ENCODE data around the gene TRAPPC2L. TPM values are rescaled to one million over a fixed set of nuclear protein-coding genes. Genes with fewer than 3 reads are reported as not detected.

Gene TRAPPC2L
- total and polyA plus RNA-seq, 2 donors (not counting 1 experiment from before 2014, with no cell fraction given), result 33.5 to 65.1 TPM

GRCh38 chr16:88854306-88855111 lies 2.4 kb upstream of the TRAPPC2L start:
- Histone ChIP-seq H3K4me3 (ENCODE audit: control extremely low read depth in 1 of 5, extremely low read depth in 1 of 5, insufficient read depth in 1 of 5, low read depth in 2 of 5, low read length in 4 of 5) (no peak overlapping the region), H3K36me3 (replicated peaks in 1 of 2; ENCODE audit: control extremely low read depth in 1 of 2, control insufficient read depth in 1 of 2, extremely low read depth in 1 of 2, insufficient read depth in 2 of 2, low read length in 1 of 2) (peaks cover 0 to 12% of the 10 kb centered on the region in 2 experiments), H3K4me1 (ENCODE audit: control insufficient read depth in 2 of 2, insufficient read depth in 2 of 2, low read length in 2 of 2) (peaks cover 30 to 36% of the 10 kb centered on the region in 2 donors), H4K20me1 (ENCODE audit: control insufficient read depth, insufficient read depth, low read length, poor library complexity, severe bottlenecking) (peaks cover 45% of the 10 kb centered on the region), H3K79me2 (ENCODE audit: control insufficient read depth, insufficient read depth, low read length) (peaks cover 31% of the 10 kb centered on the region), H2AFZ (ENCODE audit: insufficient read depth, low read depth, low read length, poor library complexity, severe bottlenecking) (no peak overlapping the region), H3K9me3 (ENCODE audit: control extremely low read depth in 1 of 3, control insufficient read depth in 2 of 3, insufficient read depth in 1 of 3, low read length in 2 of 3) (no peaks in the 10 kb centered on the region), H3K4me2 (replicated peaks; ENCODE audit: low read depth, low read length, poor library complexity, severe bottlenecking) (peak overlapping the region; percentile 77), H3K9ac (ENCODE audit: low read length) (no peak overlapping the region), H3K27ac (ENCODE audit: low read length in 2 of 2) (peak overlapping the region; percentile 41 to 84), H3K27me3 (replicated peaks in 1 of 4; ENCODE audit: control extremely low read depth in 1 of 4, control insufficient read depth in 3 of 4, insufficient read depth in 4 of 4, low read length in 3 of 4) (no peaks in the 10 kb centered on the region)
- intact Hi-C loops (cut with micrococcal nuclease), result loop anchor here (1.0 kb wide), 1 partner anchor 362 kb away; no protein-coding TSS in a partner anchor
- ChIA-PET CTCF (interaction anchor here (1.5 kb wide), 1 partner anchor 70 kb away, joined by 5 read pairs; no protein-coding TSS in a partner anchor), POLR2A (no interaction called here)
- DNase-seq, result peak; percentile 83
- ATAC-seq (ENCODE audit: low read depth), result peak; percentile 11
- H3K4me1 Mint-ChIP-seq, result peaks cover 39% of the 10 kb centered on the region
- no peaks in the 10 kb centered on the region for H3K9me3 Mint-ChIP-seq (ENCODE audit: insufficient read depth)
- H3K27me3 Mint-ChIP-seq, result no peaks in the 10 kb centered on the region
- H3K4me3 Mint-ChIP-seq, result peak overlapping the region; percentile 71
- WGBS (ENCODE audit: insufficient coverage), result 43% methylated on average over 16 of the region's 20 CpGs
- TF ChIP-seq EZH2 (IDR thresholded peaks at IDR 0.05; ENCODE audit: borderline replicate concordance, insufficient read depth, low read depth, low read length, poor library complexity, severe bottlenecking) (no peak), CTCF (IDR thresholded peaks at IDR 0.05) (no peak)
- peak overlapping the region; percentile 61 for H3K27ac Mint-ChIP-seq

GRCh38 chr16:88855176-88855575 lies 1.8 kb upstream of the TRAPPC2L start:
- Histone ChIP-seq H3K27me3 (replicated peaks in 1 of 4; ENCODE audit: control extremely low read depth in 1 of 4, control insufficient read depth in 3 of 4, insufficient read depth in 4 of 4, low read length in 3 of 4) (no peaks in the 10 kb centered on the region), H3K27ac (ENCODE audit: low read length in 2 of 2) (peak overlapping the region; percentile 41 to 84), H2AFZ (ENCODE audit: insufficient read depth, low read depth, low read length, poor library complexity, severe bottlenecking) (no peak overlapping the region), H3K36me3 (replicated peaks in 1 of 2; ENCODE audit: control extremely low read depth in 1 of 2, control insufficient read depth in 1 of 2, extremely low read depth in 1 of 2, insufficient read depth in 2 of 2, low read length in 1 of 2) (peaks cover 0 to 12% of the 10 kb centered on the region in 2 experiments), H3K4me1 (ENCODE audit: control insufficient read depth in 2 of 2, insufficient read depth in 2 of 2, low read length in 2 of 2) (peaks cover 30 to 36% of the 10 kb centered on the region in 2 donors), H3K4me2 (replicated peaks; ENCODE audit: low read depth, low read length, poor library complexity, severe bottlenecking) (peak overlapping the region; percentile 77), H4K20me1 (ENCODE audit: control insufficient read depth, insufficient read depth, low read length, poor library complexity, severe bottlenecking) (peaks cover 39% of the 10 kb centered on the region), H3K9ac (ENCODE audit: low read length) (no peak overlapping the region), H3K4me3 (ENCODE audit: control extremely low read depth in 1 of 5, extremely low read depth in 1 of 5, insufficient read depth in 1 of 5, low read depth in 2 of 5, low read length in 4 of 5) (no peak overlapping the region), H3K9me3 (ENCODE audit: control extremely low read depth in 1 of 3, control insufficient read depth in 2 of 3, insufficient read depth in 1 of 3, low read length in 2 of 3) (no peaks in the 10 kb centered on the region), H3K79me2 (ENCODE audit: control insufficient read depth, insufficient read depth, low read length) (peaks cover 33% of the 10 kb centered on the region)
- intact Hi-C loops (cut with micrococcal nuclease), result no loop called here
- peak overlapping the region; percentile 84 for H3K27ac Mint-ChIP-seq
- H3K4me1 Mint-ChIP-seq, result peaks cover 39% of the 10 kb centered on the region
- ChIA-PET POLR2A (no interaction called here), CTCF (interaction anchor here (1.4 to 1.5 kb wide), 2 partner anchors 71 to 362 kb away, joined by 3 to 5 read pairs; partner anchors contain the start of gene ZNF778)
- WGBS (ENCODE audit: insufficient coverage), result 80% methylated on average over 2 of the region's 8 CpGs
- TF ChIP-seq EZH2 (IDR thresholded peaks at IDR 0.05; ENCODE audit: borderline replicate concordance, insufficient read depth, low read depth, low read length, poor library complexity, severe bottlenecking) (no peak), CTCF (IDR thresholded peaks at IDR 0.05) (no peak)
- peak overlapping the region; percentile 79 for H3K4me3 Mint-ChIP-seq
- no peaks in the 10 kb centered on the region for H3K9me3 Mint-ChIP-seq (ENCODE audit: insufficient read depth)
- DNase-seq (no peak), ATAC-seq (ENCODE audit: low read depth) (no peak)
- H3K27me3 Mint-ChIP-seq, result no peaks in the 10 kb centered on the region
